ENCODE measurements around the gene SKOR1.

- TF ChIP-seq POLR2AphosphoS5 (IDR thresholded peaks at IDR 0.05; ENCODE audit: low read depth, low read length): no peak
- TF ChIP-seq TAF1 (IDR thresholded peaks at IDR 0.05; ENCODE audit: borderline replicate concordance, insufficient read depth, low read length): no peak
- no peak for TF ChIP-seq SIN3A (IDR thresholded peaks at IDR 0.05; ENCODE audit: borderline replicate concordance, insufficient read depth, low read length)
Measured at GRCh38 chr15:67853454-67853853, 28.1 kb downstream of the SKOR1 start.

Measured in PFSK-1 (cell line).